GM11168 (cell line): Measurements from ENCODE around the gene NUAK1.

Experiments used
- in situ Hi-C: fragments of 300-500 bp; cut with MboI; formaldehyde crosslinking; loops from one replicate; pipeline ENCODE4 v1.12.0; 2022; ENCODE audit warnings: low sequenced_read_pairs; ENCODE audit not compliant: unreplicated experiment

NUAK1 gene

GRCh38 chr12:106070147-106070546, 68.6 kb downstream of the NUAK1 start:
- in situ Hi-C loops, result no loop called here

GRCh38 chr12:106068296-106068695, 70.5 kb downstream of the NUAK1 start:
- in situ Hi-C loops, result no loop called here

GRCh38 chr12:106067606-106068205, 71.0 kb downstream of the NUAK1 start:
- in situ Hi-C loops, result no loop called here

- in situ Hi-C loops, result no loop called here
These were observed 71.9 kb downstream of the NUAK1 start for GRCh38 chr12:106066726-106067325.

GRCh38 chr12:106066051-106066705, 72.6 kb downstream of the NUAK1 start:
- in situ Hi-C loops, result no loop called here

GRCh38 chr12:106065506-106065905, 73.2 kb downstream of the NUAK1 start:
- in situ Hi-C loops, result no loop called here

GRCh38 chr12:106064721-106065021, 74.1 kb downstream of the NUAK1 start:
- in situ Hi-C loops, result no loop called here

- in situ Hi-C loops, result no loop called here
These were observed 74.7 kb downstream of the NUAK1 start for GRCh38 chr12:106063826-106064720.

- in situ Hi-C loops, result no loop called here
These were observed 76.1 kb downstream of the NUAK1 start for GRCh38 chr12:106062693-106063092.

- in situ Hi-C loops, result no loop called here
These were observed 80.2 kb downstream of the NUAK1 start for GRCh38 chr12:106058256-106059182.

- in situ Hi-C loops, result no loop called here
These were observed 84.7 kb downstream of the NUAK1 start for GRCh38 chr12:106054049-106054448.

- in situ Hi-C loops, result no loop called here
These were observed 86.8 kb downstream of the NUAK1 start for GRCh38 chr12:106051853-106052531.

GRCh38 chr12:106049546-106049945, 89.2 kb downstream of the NUAK1 start:
- in situ Hi-C loops, result no loop called here

GRCh38 chr12:106049105-106049504, 89.6 kb downstream of the NUAK1 start:
- in situ Hi-C loops, result no loop called here

- in situ Hi-C loops, result no loop called here
These were observed 90.1 kb downstream of the NUAK1 start for GRCh38 chr12:106048676-106049075.

- in situ Hi-C loops, result no loop called here
These were observed 90.7 kb downstream of the NUAK1 start for GRCh38 chr12:106048016-106048415.

GRCh38 chr12:106046947-106047346, 91.8 kb downstream of the NUAK1 start:
- in situ Hi-C loops, result no loop called here

- in situ Hi-C loops, result no loop called here
These were observed 92.4 kb downstream of the NUAK1 start for GRCh38 chr12:106046301-106046846.

GRCh38 chr12:106045251-106045674, 93.5 kb downstream of the NUAK1 start:
- in situ Hi-C loops, result no loop called here
